NCI-H1417 treated with DMSO at 0.1 percent for 48 hours (cell line): ENCODE results near the gene ZNF385B.
"Not testable (repeated sequence)": the region's sequence is repeated elsewhere in the genome, so short reads cannot be mapped to it uniquely, and the experiment has no call there.

Source experiments
- DNase-seq: peaks from one replicate; lab custom pipeline; 2025; lab: John Stamatoyannopoulos, UW

The ZNF385B gene

GRCh38 chr2:179861416-179862067, at the start of gene ZNF385B:
Gene ZNF385B (minus strand): TSS chr2:179861612.
- DNase-seq: no peak

GRCh38 chr2:179910735-179911113, 49.3 kb upstream of the ZNF385B start:
- no peak for DNase-seq

- DNase-seq: no peak
Measured at GRCh38 chr2:179909845-179910734, 48.7 kb upstream of the ZNF385B start.

DNA sequence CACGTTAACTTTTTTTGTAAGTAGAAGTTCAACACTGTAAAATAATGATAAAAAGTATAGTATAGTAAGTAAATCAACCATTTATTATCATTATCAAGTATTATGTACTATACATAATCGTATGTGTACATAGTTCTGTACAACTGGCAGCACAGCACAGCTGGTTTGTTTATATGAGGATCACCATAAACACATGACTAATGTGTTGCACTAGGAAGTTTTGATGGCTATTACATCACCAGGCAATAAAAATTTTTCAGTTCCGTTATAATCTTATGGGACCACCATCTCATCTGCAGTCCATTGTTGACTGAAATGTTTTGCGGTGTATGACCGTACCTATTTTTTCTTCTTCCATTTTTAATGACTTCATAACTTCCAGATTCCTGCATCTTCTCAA, 39.2 kb upstream of the ZNF385B start:
- DNase-seq: no peak

- DNase-seq: no peak
Measured at GRCh38 chr2:179899666-179900065, 38.3 kb upstream of the ZNF385B start.

DNA sequence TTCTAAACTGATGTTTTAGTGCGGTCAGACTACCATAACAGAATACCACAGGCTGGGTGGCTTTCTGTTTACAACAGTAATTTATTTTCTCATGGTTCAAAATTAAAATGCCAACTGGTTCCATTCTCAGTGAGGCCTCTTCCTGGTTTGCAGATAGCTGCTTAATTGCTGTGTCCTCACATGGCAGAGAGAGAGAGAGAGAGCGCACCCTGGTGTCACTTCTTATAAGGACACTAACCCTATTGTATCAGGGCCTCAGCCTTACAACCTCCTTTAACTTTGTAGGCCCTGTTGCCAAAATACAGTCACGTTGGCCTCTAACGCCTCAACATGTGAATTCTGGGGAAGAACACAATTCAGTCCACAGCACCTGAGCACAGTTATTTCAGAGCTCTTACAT, 37.5 kb upstream of the ZNF385B start:
- DNase-seq: no peak

DNA sequence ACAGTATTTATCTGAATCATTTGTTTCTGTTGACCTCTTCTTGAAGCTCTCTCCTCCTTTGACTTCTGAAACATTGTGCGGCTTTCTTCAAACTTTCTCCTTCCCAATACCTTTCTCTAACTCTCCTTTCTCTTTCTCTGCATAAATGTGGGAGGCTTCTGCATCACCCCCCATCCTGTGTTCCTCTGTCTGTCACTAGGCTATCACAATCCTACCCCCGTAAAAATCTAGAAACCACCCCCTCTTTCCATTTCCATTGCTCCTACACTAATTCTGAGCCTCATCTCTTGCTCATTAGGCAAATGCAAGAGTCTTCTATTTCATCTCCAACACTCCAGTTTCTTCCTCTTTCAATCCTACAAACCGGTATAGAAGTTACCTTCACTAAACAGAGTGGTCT, 32.2 kb upstream of the ZNF385B start:
- no peak for DNase-seq

GRCh38 chr2:179891237-179891636, 29.8 kb upstream of the ZNF385B start:
- no peak for DNase-seq

- no peak for DNase-seq
Measured at GRCh38 chr2:179890666-179891065, 29.3 kb upstream of the ZNF385B start.

DNA sequence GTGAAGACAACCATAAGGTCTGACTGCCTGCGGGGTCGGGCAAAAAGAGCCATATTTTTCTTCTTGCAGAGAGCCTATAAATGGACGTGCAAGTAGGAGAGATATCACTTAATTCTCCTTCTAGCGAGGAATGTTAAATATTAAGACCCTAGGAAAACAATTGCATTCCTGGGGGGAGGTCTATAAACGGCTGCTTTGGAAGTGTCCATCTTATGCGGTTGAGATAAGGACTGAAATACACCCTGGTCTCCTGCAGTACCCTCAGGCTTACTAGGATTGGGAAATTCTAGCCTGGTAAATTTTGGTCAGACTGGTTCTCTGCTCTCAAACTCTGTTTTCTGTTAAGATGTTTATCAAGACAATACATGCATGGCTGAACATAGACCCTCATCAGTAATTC, 27.2 kb upstream of the ZNF385B start:
- not testable (repeated sequence) for DNase-seq

DNA sequence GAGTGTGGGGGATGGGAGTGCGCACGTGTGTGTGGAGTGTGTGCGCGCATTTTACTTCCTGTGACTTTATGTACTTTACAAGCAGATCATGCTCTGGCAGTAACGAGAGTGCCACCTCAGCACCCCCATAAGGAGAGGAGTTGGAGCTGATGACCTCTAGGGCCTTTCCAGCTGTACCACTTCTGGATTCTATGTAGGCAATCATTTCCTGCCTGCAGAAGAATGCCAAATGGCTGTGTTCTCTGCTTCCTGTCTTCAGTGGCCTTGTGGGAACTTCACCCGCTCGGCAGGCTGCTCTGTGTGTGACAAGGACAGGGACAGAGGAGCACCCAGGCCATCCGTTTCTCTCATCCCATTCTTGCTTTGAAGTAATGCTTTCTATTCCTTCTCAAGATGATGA, 22.8 kb upstream of the ZNF385B start:
- DNase-seq: no peak

GRCh38 chr2:179882851-179883806, 21.7 kb upstream of the ZNF385B start:
- DNase-seq: no peak

DNA sequence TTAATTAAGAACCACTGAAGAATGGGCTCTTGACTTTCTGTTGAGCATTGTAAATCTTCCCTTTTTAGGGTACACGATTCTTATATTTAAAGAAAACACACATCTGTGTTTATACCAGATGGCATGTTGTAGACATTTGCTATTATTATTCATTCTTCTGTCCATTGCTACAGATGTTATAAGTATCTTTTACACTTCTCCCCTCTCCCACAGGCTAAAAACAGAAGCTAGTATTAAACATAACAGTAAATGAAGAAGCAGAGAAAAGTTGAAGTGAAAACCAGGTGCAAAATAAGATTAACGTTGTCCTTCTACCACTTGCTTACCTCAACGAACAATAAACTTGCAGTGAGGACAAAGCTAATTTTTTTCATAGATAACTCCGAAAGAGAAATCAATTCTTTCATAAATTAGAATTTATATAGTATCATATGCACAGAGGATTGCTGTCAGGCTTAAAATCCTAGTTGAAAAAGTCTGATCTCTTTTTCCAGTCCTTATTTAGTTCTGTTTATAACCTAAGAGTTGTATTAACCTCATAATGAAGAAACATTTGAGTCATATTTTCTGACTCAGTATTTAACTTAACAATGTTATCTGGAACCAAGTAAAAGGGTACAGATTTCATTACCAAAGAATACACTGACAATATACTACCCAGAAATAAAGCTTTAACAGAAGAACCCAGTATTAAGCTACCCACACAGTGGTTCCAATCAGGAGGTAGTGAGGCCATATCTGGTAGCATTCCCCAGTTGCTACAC, 16.4 kb upstream of the ZNF385B start:
- no peak for DNase-seq

DNA sequence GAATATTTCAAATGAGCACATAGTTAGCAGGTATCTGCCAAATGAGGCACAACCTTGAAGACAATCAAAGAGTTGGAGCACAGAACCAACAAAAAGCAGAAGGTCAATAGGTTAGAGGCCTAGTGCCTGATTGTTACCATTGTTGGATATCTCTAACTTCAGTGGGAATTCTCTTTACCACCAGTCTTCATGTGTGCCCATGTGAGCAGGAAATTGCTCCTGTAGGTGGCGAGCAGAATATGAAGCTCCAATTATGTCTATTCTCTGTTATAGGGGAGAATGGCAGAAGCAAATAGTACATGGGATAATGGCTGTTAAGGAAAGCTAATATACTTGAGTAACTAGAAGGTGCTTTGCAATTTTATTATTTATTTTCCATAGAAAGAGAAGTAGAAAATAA, 14.9 kb upstream of the ZNF385B start:
- DNase-seq: no peak

DNA sequence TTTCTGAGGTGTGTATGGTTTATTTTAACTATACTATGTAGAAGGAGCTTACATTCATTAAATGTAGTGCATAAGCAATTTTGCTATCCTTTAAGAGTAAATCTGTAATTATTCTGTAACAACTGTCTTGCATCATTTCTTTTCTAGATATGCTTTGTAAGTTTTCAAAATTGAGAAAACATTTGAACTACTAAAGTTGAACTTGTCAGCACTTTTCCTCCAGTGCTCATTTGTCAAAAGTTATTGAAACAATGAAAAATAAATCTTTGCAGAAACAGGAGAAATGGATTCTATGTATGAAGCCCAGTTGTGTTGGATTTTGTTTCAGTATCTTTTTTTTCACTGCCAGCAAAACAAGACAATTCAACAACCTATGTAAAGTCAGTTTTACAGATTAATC, 14.5 kb upstream of the ZNF385B start:
- DNase-seq: no peak

DNA sequence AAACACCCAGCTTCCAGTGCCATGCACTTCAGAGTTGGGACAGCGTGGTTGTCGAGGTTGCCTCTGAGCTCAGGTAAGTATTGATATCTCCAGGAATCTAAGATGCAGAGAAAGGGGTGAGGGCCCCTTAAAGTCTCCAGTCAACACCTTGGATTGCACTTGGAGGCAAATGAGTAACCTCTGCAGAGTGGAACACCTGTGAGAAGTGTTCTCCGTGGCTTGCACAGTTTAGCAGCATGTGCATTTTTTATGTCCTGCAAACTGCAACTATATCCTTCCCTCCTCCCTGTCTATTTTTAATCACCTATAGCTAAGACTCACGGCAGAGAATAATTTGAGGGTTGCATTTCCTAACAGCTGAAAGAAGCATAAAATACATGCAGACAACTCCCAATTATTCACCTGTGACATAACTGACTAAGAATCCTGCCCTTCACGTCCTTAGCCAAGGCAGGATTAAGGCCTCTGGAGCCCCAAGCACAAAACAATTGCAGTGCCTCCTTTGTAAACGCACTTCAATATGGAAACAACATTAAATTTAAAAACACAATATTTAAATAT, 1.6 kb upstream of the ZNF385B start:
- DNase-seq: no peak

- no peak for DNase-seq
Measured at GRCh38 chr2:179861027-179861415, 391 bp downstream of the ZNF385B start.

GRCh38 chr2:179860255-179861026, 971 bp downstream of the ZNF385B start:
- no peak for DNase-seq

GRCh38 chr2:179859523-179859922, 1.9 kb downstream of the ZNF385B start:
- DNase-seq: no peak

- no peak for DNase-seq
Measured at GRCh38 chr2:179857236-179857635, 4.2 kb downstream of the ZNF385B start.

- DNase-seq: no peak
Measured at GRCh38 chr2:179856205-179856604, 5.2 kb downstream of the ZNF385B start.
